Lower lobe of right lung (tissue), 2 donors: ENCODE measurements around the gene PPARA. TPM values are rescaled to one million over a fixed set of nuclear protein-coding genes. Genes with fewer than 3 reads are reported as not detected.
"Not testable (repeated sequence)": the region's sequence is repeated elsewhere in the genome, so short reads cannot be mapped to it uniquely, and the experiment has no call there.

Experiments
- ATAC-seq, 2 donors: fragments of 200-7000 bp; cut with Tn5 transposase; one replicate each; pipeline ENCODE4 v1.9.1; 2020 to 2022; ENCODE audit warnings: mild to moderate bottlenecking in 2 of 2, moderate library complexity in 2 of 2
- DNase-seq: peaks from one replicate; pipeline ENCODE4 v3.0.0-alpha.2; 2020
- H3K27ac ChIP-seq: fragments of 200-600 bp; one replicate; pipeline ENCODE4 v1.8.0; 2022
- H3K27me3 ChIP-seq: fragments of 200-600 bp; one replicate; pipeline ENCODE4 v1.8.0; 2022; ENCODE audit warnings: low read depth
- H3K36me3 ChIP-seq: fragments of 200-600 bp; one replicate; pipeline ENCODE4 v1.8.0; 2022; ENCODE audit warnings: mild to moderate bottlenecking
- H3K4me1 ChIP-seq: fragments of 200-600 bp; one replicate; pipeline ENCODE4 v1.8.0; 2022
- H3K4me3 ChIP-seq: fragments of 200-600 bp; one replicate; pipeline ENCODE4 v1.8.0; 2022; ENCODE audit warnings: mild to moderate bottlenecking
- H3K9me3 ChIP-seq: fragments of 200-600 bp; one replicate; pipeline ENCODE4 v1.8.0; 2022
- CTCF ChIP-seq: fragments of 200-600 bp; IDR thresholded peaks from one replicate; pipeline ENCODE4 v1.8.0; 2022; ENCODE audit warnings: antibody characterized with exemption, mild to moderate bottlenecking
- intact Hi-C: fragments of 100-400 bp; cut with DNase I; formaldehyde crosslinking; loops from one replicate; pipeline ENCODE4 v1.11.0; 2022
- total RNA-seq: library from RNA; stranded (reverse); fragmentation: NEBNext Ultra II Directional; extraction: Animal tissue kit (Norgen Biotek cat#: 25700); gene quantifications from one replicate; pipeline ENCODE4 v1.2.1, GENCODE V29; 2021
- donor health status: DM: no; HTN: yes; CAD: no; lungs with severe emphysema.

The PPARA gene
- total RNA-seq, 1 donor from 2014 or later, result 20.5 TPM

- peaks cover 5% of the 10 kb centered on the region for H3K9me3 ChIP-seq
- peaks cover 6% of the 10 kb centered on the region for H3K4me1 ChIP-seq
- no peaks in the 10 kb centered on the region for H3K36me3 ChIP-seq
- no peak for DNase-seq
- H3K27ac ChIP-seq, result no peak overlapping the region
- TF ChIP-seq CTCF, result no peak
- no peaks in the 10 kb centered on the region for H3K27me3 ChIP-seq
- intact Hi-C loops, result no loop called here
- no peak for ATAC-seq
- H3K4me3 ChIP-seq, result no peak overlapping the region
Observed at GRCh38 chr22:46192210-46192993, 42.1 kb downstream of the PPARA start.

- no peak overlapping the region for H3K27ac ChIP-seq
- H3K9me3 ChIP-seq, result no peaks in the 10 kb centered on the region
- ATAC-seq, result no peak
- DNase-seq, result no peak
- peaks cover 7% of the 10 kb centered on the region for H3K36me3 ChIP-seq
- peaks cover 6% of the 10 kb centered on the region for H3K4me1 ChIP-seq
- no peak for TF ChIP-seq CTCF
- no peak overlapping the region for H3K4me3 ChIP-seq
- no peaks in the 10 kb centered on the region for H3K27me3 ChIP-seq
- intact Hi-C loops, result no loop called here
Observed at GRCh38 chr22:46193898-46194310, 43.6 kb downstream of the PPARA start.

- ATAC-seq, result no peak
- Histone ChIP-seq H3K27me3 (no peaks in the 10 kb centered on the region), H3K27ac (no peak overlapping the region), H3K9me3 (no peaks in the 10 kb centered on the region), H3K4me1 (peaks cover 6% of the 10 kb centered on the region), H3K36me3 (peaks cover 25% of the 10 kb centered on the region), H3K4me3 (no peak overlapping the region)
- intact Hi-C loops, result no loop called here
- TF ChIP-seq CTCF, result no peak
- no peak for DNase-seq
Observed at GRCh38 chr22:46195487-46196165, 45.3 kb downstream of the PPARA start.

GRCh38 chr22:46196278-46196677 is 46.0 kb downstream of the PPARA start:
- Histone ChIP-seq H3K36me3 (peaks cover 31% of the 10 kb centered on the region), H3K9me3 (no peaks in the 10 kb centered on the region), H3K4me1 (peaks cover 6% of the 10 kb centered on the region), H3K4me3 (no peak overlapping the region), H3K27me3 (no peaks in the 10 kb centered on the region), H3K27ac (no peak overlapping the region)
- TF ChIP-seq CTCF, result no peak
- intact Hi-C loops, result no loop called here
- ATAC-seq (no peak), DNase-seq (no peak)

- H3K4me1 ChIP-seq, result peaks cover 6% of the 10 kb centered on the region
- no peaks in the 10 kb centered on the region for H3K9me3 ChIP-seq
- no peak for DNase-seq
- TF ChIP-seq CTCF, result no peak
- no peak for ATAC-seq
- H3K36me3 ChIP-seq, result peaks cover 41% of the 10 kb centered on the region
- no peak overlapping the region for H3K4me3 ChIP-seq
- intact Hi-C loops, result no loop called here
- H3K27me3 ChIP-seq, result no peaks in the 10 kb centered on the region
- no peak overlapping the region for H3K27ac ChIP-seq
Observed at GRCh38 chr22:46198274-46198673, 47.9 kb downstream of the PPARA start.

GRCh38 chr22:46198806-46199205 is 48.5 kb downstream of the PPARA start:
- ATAC-seq, intact Hi-C loops, H3K27me3 ChIP-seq: not testable (repeated sequence)

More at GRCh38 chr22:46198806-46199205, 48.5 kb downstream of the PPARA start:
- not testable (repeated sequence) for H3K4me3 ChIP-seq, H3K9me3 ChIP-seq, DNase-seq, H3K27ac ChIP-seq, H3K4me1 ChIP-seq
- H3K36me3 ChIP-seq, result peaks cover 46% of the 10 kb centered on the region
